ENCODE measurements around the gene COQ8A.

GRCh38 chr1:226891846-226892523 is 48.1 kb upstream of the COQ8A start:
- TF ChIP-seq ATF2 (CRISPR knock-in tag; IDR thresholded peaks at IDR 0.05; ENCODE audit: borderline replicate concordance, low read depth) (no peak), SP1 (CRISPR knock-in tag; conservative IDR thresholded peaks at IDR 0.05) (no peak), CTCF (IDR thresholded peaks at IDR 0.05) (no peak), PRRX2 (CRISPR knock-in tag; IDR thresholded peaks at IDR 0.05) (no peak), E2F1 (CRISPR knock-in tag; IDR thresholded peaks at IDR 0.05) (no peak), NR1H2 (CRISPR knock-in tag; IDR thresholded peaks at IDR 0.05) (no peak), MAX (CRISPR knock-in tag; IDR thresholded peaks at IDR 0.05) (no peak), NR2C2 (CRISPR knock-in tag; IDR thresholded peaks at IDR 0.05) (no peak), ZNF121 (CRISPR knock-in tag; IDR thresholded peaks at IDR 0.05) (no peak)

All from WTC11 (cell line).